Smooth muscle cell (in vitro differentiated cells): Measurements from ENCODE around the gene KCNIP1. TPM values are rescaled to one million over a fixed set of nuclear protein-coding genes. Genes with fewer than 3 reads are reported as not detected.

Source experiments
- DNase-seq: peaks from one replicate; lab custom pipeline; 2025; ENCODE audit not compliant: unreplicated experiment; lab: John Stamatoyannopoulos, UW
- H2AFZ ChIP-seq: fragments of 200-600 bp; sonication (generic); 2 replicates; pipeline ENCODE4 v1.6.0; 2016; ENCODE audit warnings: antibody characterized with exemption, low read depth, mild to moderate bottlenecking
- H3F3A ChIP-seq: fragments of 200-600 bp; sonication (generic); 2 replicates; pipeline ENCODE4 v1.6.0; 2017; ENCODE audit warnings: antibody characterized with exemption, low read depth
- H3K27ac ChIP-seq: fragments of 200-600 bp; sonication (generic); 2 replicates; pipeline ENCODE4 v1.5.1; 2016; ENCODE audit warnings: low read depth, mild to moderate bottlenecking
- H3K27me3 ChIP-seq: fragments of 200-600 bp; sonication (generic); 2 replicates; pipeline ENCODE4 v1.6.1; 2016; ENCODE audit warnings: low read depth, mild to moderate bottlenecking
- H3K36me3 ChIP-seq: fragments of 200-600 bp; sonication (generic); 2 replicates; pipeline ENCODE4 v1.5.1; 2016; ENCODE audit warnings: low read depth
- H3K4me1 ChIP-seq: fragments of 200-600 bp; sonication (generic); 2 replicates; pipeline ENCODE4 v1.5.1; 2016; ENCODE audit warnings: low read depth
- H3K4me2 ChIP-seq: fragments of 200-600 bp; sonication (generic); 2 replicates; pipeline ENCODE4 v1.6.0; 2016; ENCODE audit warnings: mild to moderate bottlenecking
- H3K4me3 ChIP-seq: fragments of 200-600 bp; sonication (generic); 2 replicates; pipeline ENCODE4 v1.5.1; 2016; ENCODE audit warnings: mild to moderate bottlenecking
- H3K79me2 ChIP-seq: fragments of 200-600 bp; sonication (generic); 2 replicates; pipeline ENCODE4 v1.6.0; 2016; ENCODE audit warnings: low read depth, mild to moderate bottlenecking
- H3K9ac ChIP-seq: fragments of 200-600 bp; sonication (generic); 2 replicates; pipeline ENCODE4 v1.6.0; 2016; ENCODE audit warnings: low read depth
- H3K9me3 ChIP-seq: fragments of 200-600 bp; sonication (generic); replicated peaks from 2 replicates; pipeline ENCODE4 v1.5.1; 2016; ENCODE audit warnings: low read depth
- H4K20me1 ChIP-seq: fragments of 200-600 bp; sonication (generic); 2 replicates; pipeline ENCODE4 v1.6.0; 2016; ENCODE audit warnings: low read depth
- WGBS: methylation state at CpG from one replicate; pipeline ENCODE4 v1.1.7; 2016; ENCODE audit warnings: low lambda C conversion rate; 5-methylcytosine and 5-hydroxymethylcytosine counted together
- polyA plus RNA-seq: library from polyadenylated mRNA; unstranded; fragments of >200 nt; fragmentation: Nextera tagmentation; extraction: Ambion mirVana; gene quantifications from 2 replicates; pipeline ENCODE4 v1.2.1, GENCODE V29; 2016
- total RNA-seq: library from RNA; depleted of rRNA; stranded (reverse); fragments of >200 nt; gene quantifications from 2 replicates; pipeline ENCODE4 v1.2.3, GENCODE V29; 2014
- TF ChIP-seq, protein P1 (sequence below): fragments of 200-600 bp; sonication (generic); IDR thresholded peaks from 2 replicates; pipeline ENCODE4 v1.5.1; 2017; ENCODE audit warnings: borderline replicate concordance, mild to moderate bottlenecking, antibody characterized with exemption; ENCODE audit not compliant: insufficient read depth, poor library complexity, severe bottlenecking

KCNIP1 gene
- total and polyA plus RNA-seq, 2 experiments from 2014 or later: 0.50 TPM; not detected in 1

DNA sequence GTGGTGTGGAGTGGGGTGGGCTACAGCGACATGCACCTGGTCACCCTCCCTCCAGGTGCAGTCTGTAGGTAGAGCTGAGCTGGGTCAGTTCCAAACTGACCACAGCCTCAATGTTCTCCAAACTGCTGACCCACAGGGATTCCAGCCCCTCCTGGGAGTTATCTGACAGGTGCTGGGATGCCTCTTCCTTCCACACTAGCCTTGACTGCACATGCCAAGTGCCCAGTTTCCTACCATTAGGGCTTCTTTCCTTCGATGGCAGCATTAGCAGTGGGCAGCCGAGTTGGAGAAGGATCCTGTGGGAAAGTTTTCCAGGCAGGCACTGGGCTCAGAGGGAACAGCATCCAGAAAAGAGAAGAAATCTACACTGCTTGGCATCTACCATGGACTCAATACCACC, 215.7 kb downstream of the KCNIP1 start:
- H3K9ac ChIP-seq: no peak overlapping the region
- no peak overlapping the region for H3K27ac ChIP-seq
- no peaks in the 10 kb centered on the region for H3K4me1 ChIP-seq
- no peaks in the 10 kb centered on the region for H3K9me3 ChIP-seq
- no peak overlapping the region for H2AFZ ChIP-seq
- H3F3A ChIP-seq: no peaks in the 10 kb centered on the region
- no peaks in the 10 kb centered on the region for H3K79me2 ChIP-seq
- H3K27me3 ChIP-seq: no peaks in the 10 kb centered on the region
- no peaks in the 10 kb centered on the region for H4K20me1 ChIP-seq
- no peak for DNase-seq
- no peak overlapping the region for H3K4me3 ChIP-seq
- H3K4me2 ChIP-seq: no peak overlapping the region
- WGBS: 89% methylated on average over 3 of the region's 3 CpGs
- H3K36me3 ChIP-seq: no peaks in the 10 kb centered on the region
- TF ChIP-seq, protein P1, sequence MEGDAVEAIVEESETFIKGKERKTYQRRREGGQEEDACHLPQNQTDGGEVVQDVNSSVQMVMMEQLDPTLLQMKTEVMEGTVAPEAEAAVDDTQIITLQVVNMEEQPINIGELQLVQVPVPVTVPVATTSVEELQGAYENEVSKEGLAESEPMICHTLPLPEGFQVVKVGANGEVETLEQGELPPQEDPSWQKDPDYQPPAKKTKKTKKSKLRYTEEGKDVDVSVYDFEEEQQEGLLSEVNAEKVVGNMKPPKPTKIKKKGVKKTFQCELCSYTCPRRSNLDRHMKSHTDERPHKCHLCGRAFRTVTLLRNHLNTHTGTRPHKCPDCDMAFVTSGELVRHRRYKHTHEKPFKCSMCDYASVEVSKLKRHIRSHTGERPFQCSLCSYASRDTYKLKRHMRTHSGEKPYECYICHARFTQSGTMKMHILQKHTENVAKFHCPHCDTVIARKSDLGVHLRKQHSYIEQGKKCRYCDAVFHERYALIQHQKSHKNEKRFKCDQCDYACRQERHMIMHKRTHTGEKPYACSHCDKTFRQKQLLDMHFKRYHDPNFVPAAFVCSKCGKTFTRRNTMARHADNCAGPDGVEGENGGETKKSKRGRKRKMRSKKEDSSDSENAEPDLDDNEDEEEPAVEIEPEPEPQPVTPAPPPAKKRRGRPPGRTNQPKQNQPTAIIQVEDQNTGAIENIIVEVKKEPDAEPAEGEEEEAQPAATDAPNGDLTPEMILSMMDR: no peak

DNA sequence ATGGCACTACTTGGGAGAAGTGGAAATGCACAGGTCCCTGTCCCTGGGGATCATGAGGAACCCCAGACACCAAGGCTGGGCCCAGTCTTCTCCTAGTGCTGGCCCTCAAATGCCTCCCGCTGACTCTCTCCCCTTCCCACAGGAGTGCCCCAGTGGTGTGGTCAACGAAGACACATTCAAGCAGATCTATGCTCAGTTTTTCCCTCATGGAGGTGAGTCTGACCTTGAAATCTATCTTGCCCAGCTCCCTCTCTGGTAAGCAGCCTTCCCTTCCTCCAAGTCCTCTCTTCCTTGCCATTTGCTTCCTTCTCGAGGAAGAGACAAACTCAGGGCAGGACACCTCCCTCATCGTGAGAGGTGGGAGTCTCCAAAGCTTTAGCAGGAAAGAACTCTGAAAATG, 216.4 kb downstream of the KCNIP1 start:
- H4K20me1 ChIP-seq: no peaks in the 10 kb centered on the region
- no peaks in the 10 kb centered on the region for H3K9me3 ChIP-seq
- DNase-seq: no peak
- H3F3A ChIP-seq: no peaks in the 10 kb centered on the region
- no peaks in the 10 kb centered on the region for H3K79me2 ChIP-seq
- H2AFZ ChIP-seq: no peak overlapping the region
- no peak overlapping the region for H3K4me3 ChIP-seq
- no peaks in the 10 kb centered on the region for H3K4me1 ChIP-seq
- H3K27me3 ChIP-seq: no peaks in the 10 kb centered on the region
- H3K4me2 ChIP-seq: no peak overlapping the region
- 97% methylated on average over 4 of the region's 4 CpGs for WGBS
- no peaks in the 10 kb centered on the region for H3K36me3 ChIP-seq
- no peak overlapping the region for H3K9ac ChIP-seq
- TF ChIP-seq, protein P1: no peak
- no peak overlapping the region for H3K27ac ChIP-seq

DNA sequence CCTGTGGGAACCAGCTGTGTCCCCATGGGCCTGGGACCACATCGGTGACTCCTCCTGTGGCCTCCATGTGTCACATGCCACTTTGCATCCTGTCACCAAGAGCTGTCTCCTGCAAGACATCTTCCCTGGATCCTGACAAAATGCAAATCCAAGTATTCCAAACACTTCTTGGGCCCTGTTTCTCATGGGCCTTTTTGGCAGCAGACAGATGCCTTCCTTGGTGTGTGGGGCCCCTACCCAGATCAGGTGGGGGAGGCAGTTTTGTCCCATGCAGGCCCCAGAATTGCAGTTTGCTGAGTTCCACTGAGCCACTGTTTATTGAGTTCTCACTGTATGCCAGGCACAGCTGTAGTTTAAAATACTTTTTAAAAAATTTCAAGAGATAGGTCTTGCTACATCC, 217.2 kb downstream of the KCNIP1 start:
- Histone ChIP-seq H3K27me3 (no peaks in the 10 kb centered on the region), H3K9ac (no peak overlapping the region), H3K4me3 (no peak overlapping the region), H3K4me1 (no peaks in the 10 kb centered on the region), H3F3A (no peaks in the 10 kb centered on the region), H3K4me2 (no peak overlapping the region), H4K20me1 (no peaks in the 10 kb centered on the region), H3K27ac (no peak overlapping the region), H3K36me3 (no peaks in the 10 kb centered on the region), H2AFZ (no peak overlapping the region), H3K9me3 (no peaks in the 10 kb centered on the region), H3K79me2 (no peaks in the 10 kb centered on the region)
- TF ChIP-seq, protein P1: no peak
- 88% methylated on average over 1 of the region's 1 CpG for WGBS
- no peak for DNase-seq

DNA sequence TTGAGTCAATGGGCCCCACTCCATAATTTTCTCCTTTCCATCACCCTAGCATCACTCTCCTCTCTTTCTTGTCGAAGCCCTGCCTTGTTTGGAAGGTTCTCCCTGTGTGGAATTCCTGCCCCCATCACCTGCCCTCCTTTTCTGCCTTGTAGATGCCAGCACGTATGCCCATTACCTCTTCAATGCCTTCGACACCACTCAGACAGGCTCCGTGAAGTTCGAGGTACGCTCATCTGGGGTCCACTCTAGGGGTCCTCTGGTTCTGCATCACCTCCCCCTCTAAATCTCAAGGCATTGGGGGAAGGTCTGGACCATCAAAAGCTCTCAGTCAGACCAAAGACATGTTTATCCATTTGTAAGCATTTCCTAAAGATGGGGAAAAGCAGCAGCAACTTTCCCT, 217.9 kb downstream of the KCNIP1 start:
- Histone ChIP-seq H2AFZ (no peak overlapping the region), H3K4me1 (no peaks in the 10 kb centered on the region), H3F3A (no peaks in the 10 kb centered on the region), H3K9ac (no peak overlapping the region), H3K4me2 (no peak overlapping the region), H3K27ac (no peak overlapping the region), H3K27me3 (no peaks in the 10 kb centered on the region), H4K20me1 (no peaks in the 10 kb centered on the region), H3K4me3 (no peak overlapping the region), H3K36me3 (no peaks in the 10 kb centered on the region), H3K79me2 (no peaks in the 10 kb centered on the region), H3K9me3 (no peaks in the 10 kb centered on the region)
- TF ChIP-seq, protein P1: no peak
- DNase-seq: no peak
- WGBS: 91% methylated on average over 6 of the region's 6 CpGs
